HG03342 (cell line): ENCODE results near the gene ROBO2.
"Not testable (repeated sequence)": the region's sequence is repeated elsewhere in the genome, so short reads cannot be mapped to it uniquely, and the experiment has no call there.

Source experiments
- ATAC-seq: cut with Tn5 transposase; IDR thresholded peaks from one replicate; pipeline ENCODE4 v1.9.1; 2021; ENCODE audit warnings: mild to moderate bottlenecking, moderate library complexity; ENCODE audit not compliant: unreplicated experiment

The ROBO2 gene

GRCh38 chr3:77404871-77405270 lies 365.0 kb downstream of the ROBO2 start:
- ATAC-seq, result no peak

DNA sequence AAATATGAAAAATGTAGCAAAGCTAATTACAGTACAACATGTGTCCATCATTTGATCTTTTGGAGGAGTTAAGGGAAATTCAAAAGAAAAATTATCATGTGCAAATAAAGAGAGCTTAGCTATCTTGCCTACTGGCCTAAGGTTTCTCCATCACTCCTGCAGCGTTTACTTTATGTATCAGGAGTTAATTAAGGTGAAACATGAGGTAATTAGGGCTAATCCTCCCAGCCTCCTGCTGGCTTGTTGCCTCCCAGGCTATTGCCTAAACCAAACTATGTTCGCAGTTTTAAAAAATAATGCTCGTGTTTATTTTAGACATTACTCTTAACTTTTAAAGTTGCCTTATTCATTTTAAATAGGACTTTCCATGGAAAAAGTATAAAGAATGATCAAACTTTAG lies 367.5 kb downstream of the ROBO2 start:
- no peak for ATAC-seq

- ATAC-seq, result not testable (repeated sequence)
Observed at GRCh38 chr3:77410334-77410733, 370.4 kb downstream of the ROBO2 start.

- no peak for ATAC-seq
Observed at GRCh38 chr3:77411334-77411733, 371.4 kb downstream of the ROBO2 start.

DNA sequence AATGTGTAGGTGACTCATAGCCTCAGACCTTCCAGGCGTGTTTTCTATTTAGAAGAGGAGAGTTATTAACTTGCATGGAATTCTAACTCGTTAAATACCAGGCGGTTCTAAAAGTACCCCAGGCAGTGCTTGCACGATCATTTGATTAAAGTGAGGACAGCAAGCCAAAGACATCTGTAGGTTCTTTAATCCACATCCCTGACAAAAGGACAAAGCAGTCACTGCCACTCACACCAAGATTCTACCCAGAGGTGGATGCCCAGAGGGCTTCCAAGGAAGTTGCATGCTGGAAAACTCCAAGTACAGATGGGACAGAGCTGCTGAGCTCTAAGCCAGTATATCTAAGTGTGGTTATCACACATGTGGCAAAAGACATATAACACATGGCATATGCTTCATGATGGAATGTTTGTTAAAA lies 372.1 kb downstream of the ROBO2 start:
- no peak for ATAC-seq

DNA sequence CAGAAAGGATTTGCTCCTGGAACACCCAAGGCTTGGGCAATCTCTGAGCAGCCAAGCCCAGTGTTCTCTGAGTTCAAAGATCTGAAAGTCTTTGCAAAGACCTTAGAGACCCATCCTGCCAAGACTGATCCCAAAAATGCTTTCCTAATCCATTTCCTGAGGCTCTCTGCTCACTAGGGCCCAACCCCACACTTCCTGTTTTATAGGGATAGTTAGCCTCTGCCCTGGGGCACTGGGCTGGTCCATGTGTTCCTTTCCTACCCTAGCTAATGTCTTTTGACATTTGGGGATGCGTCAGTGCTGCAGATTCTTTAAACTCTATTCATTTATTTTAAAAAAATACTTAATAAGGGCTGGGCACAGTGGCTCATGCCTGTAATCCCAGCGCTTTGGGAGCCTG lies 372.7 kb downstream of the ROBO2 start:
- ATAC-seq, result no peak

- ATAC-seq, result no peak
Observed at GRCh38 chr3:77414881-77415280, 375.0 kb downstream of the ROBO2 start.

DNA sequence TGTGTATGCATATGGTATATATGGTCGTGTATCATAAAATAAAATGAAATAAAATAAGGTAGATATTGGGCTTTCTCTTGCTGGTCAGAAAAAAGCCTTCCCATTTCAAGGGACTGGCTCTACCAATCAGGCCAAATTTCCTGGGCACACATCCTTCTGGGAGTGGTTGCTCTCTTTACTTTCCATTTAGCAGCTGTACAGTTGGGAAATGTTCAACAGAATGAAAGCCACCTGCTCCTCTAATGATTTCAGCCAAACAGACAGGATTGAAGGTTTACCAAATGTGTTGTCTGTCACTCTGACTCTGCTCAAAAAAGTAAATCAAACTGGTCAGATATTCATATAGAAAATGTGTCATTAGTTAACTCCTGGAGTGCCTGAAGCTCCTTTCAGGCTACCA lies 380.4 kb downstream of the ROBO2 start:
- ATAC-seq, result no peak

DNA sequence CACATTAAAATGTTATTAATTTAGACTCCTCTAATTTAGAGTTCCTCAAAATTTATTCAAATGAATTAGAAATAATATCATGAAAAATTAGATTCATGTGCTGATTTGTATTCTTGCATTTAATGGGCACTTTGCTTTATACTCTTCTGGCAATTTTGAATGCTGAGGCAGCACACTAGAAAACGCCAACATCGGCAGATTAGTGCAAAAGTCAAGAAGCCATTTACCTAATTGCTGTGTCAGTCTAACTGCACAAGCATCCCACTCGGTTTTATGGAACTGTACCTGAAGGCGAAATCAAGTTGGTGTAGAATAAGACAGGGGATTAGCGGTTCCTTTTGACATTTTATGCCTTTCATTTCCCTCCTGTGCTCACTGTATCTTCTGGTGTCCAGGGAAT lies 382.0 kb downstream of the ROBO2 start:
- no peak for ATAC-seq

GRCh38 chr3:77426531-77426930 lies 386.6 kb downstream of the ROBO2 start:
- ATAC-seq, result no peak

GRCh38 chr3:77427528-77427927 lies 387.6 kb downstream of the ROBO2 start:
- ATAC-seq, result no peak

DNA sequence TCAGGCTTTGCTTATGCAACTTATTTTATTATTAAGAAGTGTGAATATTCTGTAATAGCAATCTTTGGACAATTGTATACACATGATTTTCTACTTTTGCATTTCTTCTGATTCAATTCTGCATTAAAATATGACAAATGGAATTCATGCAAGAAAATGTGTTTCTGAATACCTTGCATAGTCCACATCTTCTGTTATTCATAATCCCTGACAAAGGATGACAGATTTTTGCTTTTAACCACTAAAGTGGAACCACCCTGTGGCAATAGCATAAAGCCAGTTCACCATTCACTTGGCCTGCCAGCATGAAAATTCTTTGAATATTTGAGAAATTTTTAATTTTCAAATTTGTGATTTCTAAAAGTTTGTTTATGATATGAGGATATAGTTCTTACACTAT lies 397.0 kb downstream of the ROBO2 start:
- no peak for ATAC-seq

DNA sequence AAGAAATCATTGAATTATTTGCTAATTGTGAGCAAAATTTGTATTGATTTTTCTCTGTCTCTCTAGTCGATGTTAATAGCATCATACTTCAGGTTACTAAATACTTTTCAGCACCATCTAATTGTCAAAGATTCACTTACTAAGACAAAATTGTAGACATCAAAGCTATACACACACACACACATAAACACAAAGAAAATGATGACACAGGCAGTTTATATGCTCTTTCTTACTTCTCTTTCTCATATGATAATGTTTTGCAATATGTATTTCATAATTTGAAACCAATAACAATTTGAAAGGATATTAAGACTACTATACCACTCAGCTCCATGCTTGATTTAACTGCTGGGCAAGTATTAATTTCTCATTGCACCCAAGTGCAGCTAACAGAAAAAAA lies 406.2 kb downstream of the ROBO2 start:
- ATAC-seq, result no peak

DNA sequence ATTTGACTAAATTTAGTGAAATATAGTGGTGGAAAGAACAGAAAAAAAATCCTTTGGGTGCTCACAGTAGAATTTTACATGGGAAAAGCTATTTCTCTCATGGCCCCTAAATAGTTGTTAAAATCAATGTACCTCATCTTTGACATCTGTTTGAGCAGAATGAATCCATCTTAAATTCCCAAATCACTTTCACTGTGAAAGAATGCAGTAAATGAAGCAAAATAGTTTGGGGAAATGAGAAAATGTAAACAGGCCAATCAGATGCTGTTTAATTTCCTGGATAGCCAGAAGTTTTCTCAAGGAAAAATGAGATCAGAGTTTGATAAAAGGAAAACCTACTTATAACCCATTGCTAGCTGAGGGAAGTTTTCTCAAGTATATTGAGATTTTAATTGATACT lies 406.9 kb downstream of the ROBO2 start:
- no peak for ATAC-seq

GRCh38 chr3:77449459-77450350 lies 409.8 kb downstream of the ROBO2 start:
- ATAC-seq, result no peak

DNA sequence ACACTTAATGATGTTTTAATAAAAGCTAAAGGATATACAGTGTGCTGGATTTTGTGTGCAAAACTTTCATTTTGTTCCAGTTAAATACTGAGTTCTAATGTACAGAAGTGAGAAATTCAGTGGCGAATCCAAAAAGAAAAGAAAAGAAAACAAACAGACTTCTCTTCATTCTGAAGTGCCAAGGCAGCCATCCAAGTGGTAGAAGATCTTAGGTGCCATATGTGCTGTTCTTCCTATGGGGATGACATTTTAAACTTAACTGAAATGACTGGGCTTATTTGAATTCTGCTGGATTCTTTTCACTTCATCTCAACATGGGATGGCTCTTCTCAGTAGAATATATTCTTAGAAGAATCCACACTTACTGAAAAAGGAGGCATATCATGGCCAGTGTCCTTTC lies 416.5 kb downstream of the ROBO2 start:
- ATAC-seq, result no peak

GRCh38 chr3:77456906-77457305 lies 417.0 kb downstream of the ROBO2 start:
- no peak for ATAC-seq

DNA sequence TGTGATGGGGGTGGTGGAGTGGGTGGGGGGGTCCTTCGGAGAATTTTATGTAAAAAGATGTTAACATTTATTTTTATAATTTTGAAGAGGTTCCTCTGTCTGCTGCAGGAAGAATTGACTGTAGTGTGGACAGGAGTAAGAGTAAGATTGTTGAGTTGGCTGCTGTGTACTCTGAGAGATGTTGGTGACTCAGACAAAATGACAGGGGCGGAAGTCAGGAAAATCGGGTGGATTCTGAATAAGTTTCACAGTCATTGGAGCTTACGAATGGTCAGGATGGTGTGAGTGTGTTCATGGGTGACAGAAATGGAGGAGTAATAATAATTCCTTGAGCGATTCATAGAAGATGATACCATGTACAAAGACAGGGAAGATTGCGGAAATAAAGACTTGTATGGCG lies 420.0 kb downstream of the ROBO2 start:
- ATAC-seq, result no peak

GRCh38 chr3:77460326-77460725 lies 420.4 kb downstream of the ROBO2 start:
- ATAC-seq, result no peak

DNA sequence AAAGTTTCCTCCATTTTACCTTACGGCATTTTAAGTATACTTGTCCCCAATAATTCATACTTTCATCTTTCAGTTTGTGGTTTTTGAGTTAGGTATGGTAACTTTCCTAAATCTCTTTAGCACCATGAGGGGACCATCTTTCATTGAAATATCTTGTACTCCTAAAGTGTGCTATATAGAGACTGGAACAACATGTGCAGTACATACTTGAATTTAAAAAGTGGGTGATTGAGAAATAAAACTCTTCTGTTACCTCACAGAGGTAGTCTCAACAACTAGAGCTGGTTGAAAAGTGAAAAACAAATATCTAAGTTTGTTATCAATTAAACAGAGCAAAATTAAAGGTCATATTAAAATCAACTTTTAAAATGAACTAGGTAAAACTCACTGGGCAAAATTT lies 423.1 kb downstream of the ROBO2 start:
- no peak for ATAC-seq

GRCh38 chr3:77464111-77464688 lies 424.3 kb downstream of the ROBO2 start:
- ATAC-seq, result no peak

DNA sequence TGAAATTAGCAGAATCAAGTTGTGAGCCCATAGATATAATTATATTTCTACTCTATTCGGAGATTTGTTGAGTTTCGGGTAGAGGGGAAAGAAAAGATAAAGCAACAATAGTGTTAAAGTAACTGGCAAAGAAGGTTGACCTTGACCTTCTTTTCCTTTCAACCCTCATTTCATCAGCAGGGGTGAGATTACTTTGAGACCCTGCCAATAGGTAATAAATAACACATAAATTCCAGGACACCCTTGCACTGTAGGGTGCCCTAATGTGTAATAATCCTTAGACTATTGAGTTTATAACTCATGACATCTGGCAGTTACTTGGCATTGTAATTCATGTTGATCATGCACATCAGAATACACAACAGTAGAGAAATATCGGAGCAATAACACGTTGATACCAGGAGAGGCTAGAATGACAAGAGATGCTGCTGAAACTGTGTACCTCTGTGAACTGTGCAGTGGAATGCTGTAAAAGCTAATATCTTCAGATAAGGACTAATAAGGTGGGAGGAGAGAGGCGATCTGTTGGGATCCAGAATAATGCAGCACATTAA lies 426.7 kb downstream of the ROBO2 start:
- ATAC-seq, result no peak
